Activated naive CD4-positive, alpha-beta T cell treated with anti-CD3 and anti-CD28 coated beads, Interleukin-2, amount 50 U/mL, for 72 hours (primary cell): ENCODE measurements around the gene HOXA10. TPM values are rescaled to one million over a fixed set of nuclear protein-coding genes. Genes with fewer than 3 reads are reported as not detected.

Experiments
- ATAC-seq, 2 donors: fragments of 150-1000 bp; cut with Tn5 transposase; 2 replicates each; pipeline ENCODE4 v1.10.0; 2021; ENCODE audit warnings: mild to moderate bottlenecking in 2 of 2, moderate library complexity in 2 of 2
- DNase-seq, 2 donors: peaks; one replicate each; pipeline ENCODE4 v3.0.0; 2021 to 2022; ENCODE audit warnings: low spot score in 2 of 2
- H3K27ac Mint-ChIP-seq, 2 donors: one replicate each; pipeline ENCODE4 v1.8.0; 2022; ENCODE audit warnings: mild to moderate bottlenecking in 2 of 2, mixed read lengths in 2 of 2
- H3K36me3 Mint-ChIP-seq, 2 donors: one replicate each; pipeline ENCODE4 v1.8.0; 2022; ENCODE audit warnings: mixed read lengths in 2 of 2
- H3K9me3 Mint-ChIP-seq, 2 donors: one replicate each; pipeline ENCODE4 v1.8.0; 2022; ENCODE audit warnings: mixed read lengths in 2 of 2
- total RNA-seq, 2 donors: library from RNA; stranded (reverse); gene quantifications; one replicate each; pipeline ENCODE4 v1.2.3, GENCODE V29; 2022

HOXA10 gene
- total RNA-seq, 2 donors from 2014 or later: not detected

- no peak for ATAC-seq
- no peak overlapping the region for H3K27ac Mint-ChIP-seq
- H3K9me3 Mint-ChIP-seq: no peaks in the 10 kb centered on the region
- DNase-seq: no peak
- peaks cover 0 to 4% of the 10 kb centered on the region in 2 donors for H3K36me3 Mint-ChIP-seq
Observed at GRCh38 chr7:27128776-27129728, 45.1 kb downstream of the HOXA10 start.

- H3K27ac Mint-ChIP-seq: no peak overlapping the region
- DNase-seq (no peak), ATAC-seq (no peak)
- H3K9me3 Mint-ChIP-seq: no peaks in the 10 kb centered on the region
- H3K36me3 Mint-ChIP-seq: peaks cover 0 to 4% of the 10 kb centered on the region in 2 donors
Observed at GRCh38 chr7:27128034-27128433, 46.1 kb downstream of the HOXA10 start.

- Mint-ChIP-seq H3K27ac (no peak overlapping the region), H3K36me3 (peaks cover 0 to 4% of the 10 kb centered on the region in 2 donors), H3K9me3 (no peaks in the 10 kb centered on the region)
- ATAC-seq: no peak
- DNase-seq: no peak
Observed at GRCh38 chr7:27126596-27127327, 47.4 kb downstream of the HOXA10 start.

GRCh38 chr7:27125986-27126394, 48.1 kb downstream of the HOXA10 start:
- no peak for DNase-seq
- no peaks in the 10 kb centered on the region for H3K9me3 Mint-ChIP-seq
- H3K36me3 Mint-ChIP-seq: peaks cover 0 to 4% of the 10 kb centered on the region in 2 donors

GRCh38 chr7:27124902-27125689, 49.0 kb downstream of the HOXA10 start:
- Mint-ChIP-seq H3K36me3 (peaks cover 0 to 4% of the 10 kb centered on the region in 2 donors), H3K9me3 (no peaks in the 10 kb centered on the region), H3K27ac (no peak overlapping the region)
- ATAC-seq (no peak), DNase-seq (no peak)

More at GRCh38 chr7:27125986-27126394, 48.1 kb downstream of the HOXA10 start:
- no peak for ATAC-seq
- H3K27ac Mint-ChIP-seq: no peak overlapping the region

GRCh38 chr7:27124096-27124901, 49.8 kb downstream of the HOXA10 start:
- H3K9me3 Mint-ChIP-seq: no peaks in the 10 kb centered on the region
- no peak for ATAC-seq

GRCh38 chr7:27123477-27124053, 50.6 kb downstream of the HOXA10 start:
- no peak for DNase-seq
- H3K36me3 Mint-ChIP-seq: no peaks in the 10 kb centered on the region
- no peak for ATAC-seq
- no peak overlapping the region for H3K27ac Mint-ChIP-seq
- no peaks in the 10 kb centered on the region for H3K9me3 Mint-ChIP-seq

More at GRCh38 chr7:27124096-27124901, 49.8 kb downstream of the HOXA10 start:
- no peak for DNase-seq
- Mint-ChIP-seq H3K27ac (no peak overlapping the region), H3K36me3 (peaks cover 0 to 2% of the 10 kb centered on the region in 2 donors)

DNA sequence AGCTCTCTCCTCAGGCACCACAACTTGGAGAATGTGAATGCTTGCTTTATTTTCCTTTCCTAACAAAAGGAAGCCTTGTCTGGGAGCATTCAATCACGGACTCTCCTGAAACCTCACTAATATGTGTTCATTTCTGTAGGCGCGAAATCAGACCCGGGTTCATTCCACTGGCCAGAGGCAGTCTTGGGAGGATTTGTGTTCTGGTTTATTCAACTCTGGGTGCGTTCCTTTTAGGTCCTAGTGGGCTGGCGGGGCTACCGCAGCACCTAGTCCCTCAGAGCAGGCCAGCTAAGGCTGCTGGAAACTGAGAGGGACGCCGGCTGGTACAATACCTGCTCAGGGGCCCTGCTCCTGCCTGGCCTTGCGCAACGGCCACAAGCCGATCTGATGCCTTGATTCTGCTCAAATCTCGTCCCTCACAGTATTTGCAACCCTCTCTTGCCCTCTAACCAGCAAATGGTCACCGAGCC, 51.1 kb downstream of the HOXA10 start:
- no peak for ATAC-seq
- Mint-ChIP-seq H3K36me3 (no peaks in the 10 kb centered on the region), H3K9me3 (no peaks in the 10 kb centered on the region)

DNA sequence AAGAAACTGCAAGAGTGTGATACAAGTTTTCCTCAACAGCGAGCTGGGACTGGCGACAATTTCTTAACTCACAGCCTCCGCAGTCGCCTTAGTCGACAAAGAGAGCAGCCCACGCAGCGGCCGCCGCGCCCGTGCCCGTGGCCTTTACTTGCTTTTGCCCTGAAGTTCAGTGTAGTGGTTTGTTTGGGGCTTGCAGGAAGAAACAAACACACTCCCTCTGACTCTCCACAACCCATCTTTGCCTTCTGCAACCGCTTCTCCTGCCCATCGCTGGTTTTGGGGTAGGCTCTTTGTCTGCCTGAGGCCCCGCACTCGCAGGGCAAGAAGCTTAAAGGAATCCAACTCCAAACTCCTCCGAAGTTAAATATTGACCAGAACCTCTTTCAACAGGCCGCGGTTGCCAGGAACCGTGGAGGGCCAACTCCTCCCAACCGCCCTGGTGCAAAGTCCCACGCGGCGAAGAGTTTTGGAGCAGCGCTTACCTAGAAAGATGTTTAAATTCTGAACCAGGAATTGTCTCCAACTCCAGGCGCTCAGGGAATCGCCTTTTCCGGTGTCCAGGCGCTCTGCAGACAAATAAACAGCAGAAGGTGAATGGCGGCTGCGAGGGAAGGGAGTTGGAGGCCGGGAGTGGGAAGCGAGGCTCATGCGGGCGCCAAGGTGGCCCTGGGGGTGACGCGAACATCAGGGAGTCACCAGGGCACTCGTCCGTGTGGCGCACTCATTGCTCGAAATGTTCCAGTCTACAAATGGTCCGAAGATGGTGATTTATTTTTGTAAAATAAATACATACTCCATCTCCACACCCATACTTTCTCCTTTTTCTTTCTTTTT, 51.8 kb downstream of the HOXA10 start:
- DNase-seq (no peak), ATAC-seq (no peak)
- no peaks in the 10 kb centered on the region for H3K36me3 Mint-ChIP-seq
- H3K27ac Mint-ChIP-seq: no peak overlapping the region
- H3K9me3 Mint-ChIP-seq: no peaks in the 10 kb centered on the region

More for the DNA sequence above, 51.1 kb downstream of the HOXA10 start:
- no peak for DNase-seq
- H3K27ac Mint-ChIP-seq: no peak overlapping the region

DNA sequence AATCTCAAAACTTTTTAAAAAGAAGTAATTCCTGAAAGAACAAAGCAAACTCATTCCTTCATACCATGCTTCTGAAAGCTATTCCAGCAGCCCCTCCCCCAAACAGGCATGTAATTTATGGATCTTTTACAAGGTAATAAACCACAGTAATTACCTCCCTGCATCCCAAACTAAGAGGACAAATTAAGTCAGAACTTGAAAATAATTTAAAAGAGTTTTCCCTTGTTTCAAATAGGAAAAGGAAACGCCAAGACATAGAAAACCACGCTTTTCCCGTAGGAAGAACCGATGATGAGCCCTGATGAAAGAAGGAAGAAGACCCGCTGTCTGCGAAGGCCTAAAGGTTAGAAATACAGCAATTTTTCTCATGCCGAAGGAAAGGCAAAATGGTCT, 52.4 kb downstream of the HOXA10 start:
- no peak overlapping the region for H3K27ac Mint-ChIP-seq
- DNase-seq: no peak
- H3K9me3 Mint-ChIP-seq: no peaks in the 10 kb centered on the region
- H3K36me3 Mint-ChIP-seq: no peaks in the 10 kb centered on the region
- no peak for ATAC-seq

Other genes with a start within 250 kb of the HOXA10 start
- gene HOXA1, start 78.3 kb downstream of the HOXA10 start, total RNA-seq: under 1 TPM in 1 of 2 donors, not detected in 1; 0.16 TPM
- not detected for gene HOXA2, start 71.6 kb downstream of the HOXA10 start, total RNA-seq
- gene HOXA4, start 43.6 kb downstream of the HOXA10 start, total RNA-seq: under 1 TPM in 1 of 2 donors, not detected in 1; 0.59 TPM
- not detected for gene HOXA5, start 30.6 kb downstream of the HOXA10 start, total RNA-seq
- under 1 TPM in 1 of 2 donors, not detected in 1; 0.31 TPM for gene HOXA6, start 26.5 kb downstream of the HOXA10 start, total RNA-seq
- not detected for gene HOXA3, start 21.7 kb downstream of the HOXA10 start, total RNA-seq
- not detected for gene HOXA7, start 17.6 kb downstream of the HOXA10 start, total RNA-seq
- not detected for gene HOXA9, start 8.8 kb downstream of the HOXA10 start, total RNA-seq
- gene HOXA11, start 10.9 kb upstream of the HOXA10 start, total RNA-seq: not detected
- gene HOXA13, start 25.8 kb upstream of the HOXA10 start, total RNA-seq: not detected
- gene EVX1, start 68.5 kb upstream of the HOXA10 start, total RNA-seq: not detected